ENCODE data around the gene CWC22. TPM values are rescaled to one million over a fixed set of nuclear protein-coding genes. Genes with fewer than 3 reads are reported as not detected.
"Not testable (repeated sequence)": the region's sequence is repeated elsewhere in the genome, so short reads cannot be mapped to it uniquely, and the experiment has no call there.

Gene CWC22
- total RNA-seq, 2 donors from 2014 or later = 28.0 to 33.4 TPM

DNA sequence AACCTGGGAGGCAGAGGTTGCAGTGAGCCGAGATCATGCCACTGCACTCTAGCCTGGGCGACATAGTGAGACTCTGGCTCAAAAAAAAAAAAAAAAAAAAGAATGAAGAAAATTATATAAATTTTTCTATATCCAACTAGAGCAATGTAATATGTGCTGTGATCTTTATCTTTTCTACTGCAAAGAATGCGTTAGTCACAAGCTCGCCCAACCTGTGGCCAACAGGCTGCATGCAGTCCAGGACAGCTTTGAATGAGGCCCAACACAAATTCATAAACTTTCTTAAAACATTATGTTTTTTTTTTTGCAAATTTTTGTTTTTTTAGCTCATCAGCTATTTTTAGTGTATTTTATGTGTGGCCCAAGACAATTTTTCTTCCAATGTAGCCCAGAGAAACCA, 48.8 kb downstream of the CWC22 start:
- not testable (repeated sequence) for DNase-seq; H3K36me3 Mint-ChIP-seq (ENCODE audit: insufficient read depth in 2 of 2); H3K27me3 Mint-ChIP-seq (ENCODE audit: low read depth); H3K9me3 Mint-ChIP-seq; H3K4me1 Mint-ChIP-seq (ENCODE audit: low read depth); H3K27ac Mint-ChIP-seq; ATAC-seq (replicated peaks in 1 of 2); H3K4me3 Mint-ChIP-seq

DNA sequence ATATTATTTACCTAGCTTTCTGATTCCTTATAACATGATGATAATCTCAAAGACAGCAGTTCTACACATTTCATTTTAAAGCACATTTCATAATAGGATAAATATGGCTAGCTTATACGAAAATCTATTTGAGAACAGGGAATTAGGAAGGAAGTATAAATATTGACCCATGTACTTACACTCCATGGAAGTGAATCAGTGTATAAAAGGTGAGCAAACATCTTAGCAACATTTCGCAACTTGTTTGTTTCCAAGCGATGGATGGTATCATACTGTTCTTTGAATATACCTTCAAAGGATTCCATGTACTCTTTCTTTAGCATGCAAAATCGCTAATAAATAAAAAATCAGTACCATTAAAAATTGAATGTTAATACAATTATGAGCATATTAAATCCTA, 53.1 kb downstream of the CWC22 start:
- DNase-seq (no peak), ATAC-seq (replicated peaks in 1 of 2) (no peak)
- Mint-ChIP-seq H3K27me3 (ENCODE audit: low read depth) (no peaks in the 10 kb centered on the region), H3K9me3 (no peaks in the 10 kb centered on the region), H3K4me1 (ENCODE audit: low read depth) (no peaks in the 10 kb centered on the region), H3K4me3 (no peak overlapping the region), H3K27ac (no peak overlapping the region), H3K36me3 (ENCODE audit: insufficient read depth in 2 of 2) (peaks cover 5 to 17% of the 10 kb centered on the region in 2 donors)

DNA sequence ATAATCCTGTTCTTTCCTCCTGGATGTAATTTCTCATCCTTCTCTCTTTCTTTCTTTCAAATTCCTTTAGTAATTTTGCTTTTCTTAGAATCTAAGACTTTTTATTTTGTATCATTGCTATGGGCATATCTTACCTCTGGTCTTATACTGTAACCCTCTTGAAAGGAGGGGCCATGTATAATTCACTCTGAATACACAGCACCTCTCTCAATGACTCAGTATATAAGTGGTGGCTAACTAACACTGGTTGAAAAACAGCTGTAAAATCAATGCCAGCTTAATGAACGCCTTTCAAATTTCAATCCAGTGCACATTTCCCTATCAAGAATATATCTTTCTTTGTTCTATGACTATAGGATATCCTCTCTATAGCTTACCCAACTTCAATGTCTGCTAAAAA, 53.7 kb downstream of the CWC22 start:
- no peak for DNase-seq
- H3K9me3 Mint-ChIP-seq = no peaks in the 10 kb centered on the region
- peak overlapping the region; percentile 91 for H3K27ac Mint-ChIP-seq
- ATAC-seq (replicated peaks in 1 of 2) = no peak
- peaks cover 6 to 23% of the 10 kb centered on the region in 2 donors for H3K36me3 Mint-ChIP-seq (ENCODE audit: insufficient read depth in 2 of 2)
- H3K4me1 Mint-ChIP-seq (ENCODE audit: low read depth) = no peaks in the 10 kb centered on the region
- no peaks in the 10 kb centered on the region for H3K27me3 Mint-ChIP-seq (ENCODE audit: low read depth)
- no peak overlapping the region for H3K4me3 Mint-ChIP-seq

DNA sequence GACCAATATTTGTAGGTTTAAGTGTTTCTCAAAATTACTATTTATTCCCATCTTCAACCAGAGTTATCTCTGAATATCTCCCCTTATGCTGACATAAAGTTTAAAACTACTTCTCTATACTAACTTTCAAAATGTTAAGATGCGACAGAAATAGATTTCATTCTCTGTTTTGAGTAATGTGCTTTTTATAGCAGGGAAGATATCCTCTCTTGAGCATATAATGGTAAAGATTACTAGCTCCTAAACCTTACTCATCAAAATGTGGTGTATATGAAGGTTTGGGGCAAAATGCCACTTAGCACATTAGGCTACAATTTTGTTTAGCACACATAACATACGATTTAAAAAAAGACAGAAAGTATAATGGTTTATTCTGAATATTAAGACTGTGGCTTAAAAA, 54.4 kb downstream of the CWC22 start:
- Mint-ChIP-seq H3K4me1 (ENCODE audit: low read depth) (no peaks in the 10 kb centered on the region), H3K9me3 (no peaks in the 10 kb centered on the region), H3K36me3 (ENCODE audit: insufficient read depth in 2 of 2) (peaks cover 6 to 21% of the 10 kb centered on the region in 2 donors), H3K4me3 (no peak overlapping the region), H3K27ac (no peak overlapping the region), H3K27me3 (ENCODE audit: low read depth) (no peaks in the 10 kb centered on the region)
- DNase-seq = no peak
- ATAC-seq (replicated peaks in 1 of 2) = no peak

DNA sequence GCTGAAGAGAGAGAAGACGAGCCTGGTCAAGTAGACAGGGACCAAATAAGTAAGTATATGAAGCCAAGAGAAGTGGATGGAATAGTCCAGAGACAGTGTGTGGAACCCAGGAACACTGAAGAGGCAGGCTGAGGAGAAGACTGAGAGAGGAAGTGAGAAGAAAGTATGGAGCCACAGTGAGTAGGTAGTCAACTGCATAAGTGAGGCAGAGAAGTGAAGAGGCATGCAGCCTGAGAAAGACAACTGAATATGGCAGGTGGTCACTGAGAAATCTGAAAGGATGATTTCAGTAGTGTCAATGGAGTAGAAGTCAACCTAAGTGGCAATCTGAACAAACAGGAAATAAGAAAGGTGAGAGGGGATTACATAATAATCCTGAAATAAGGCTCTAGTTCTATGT, 55.4 kb downstream of the CWC22 start:
- Mint-ChIP-seq H3K27ac (no peak overlapping the region), H3K27me3 (ENCODE audit: low read depth) (no peaks in the 10 kb centered on the region), H3K9me3 (no peaks in the 10 kb centered on the region), H3K36me3 (ENCODE audit: insufficient read depth in 2 of 2) (peaks cover 6 to 21% of the 10 kb centered on the region in 2 donors), H3K4me3 (no peak overlapping the region), H3K4me1 (ENCODE audit: low read depth) (no peaks in the 10 kb centered on the region)
- ATAC-seq (replicated peaks in 1 of 2) = no peak
- DNase-seq = no peak

DNA sequence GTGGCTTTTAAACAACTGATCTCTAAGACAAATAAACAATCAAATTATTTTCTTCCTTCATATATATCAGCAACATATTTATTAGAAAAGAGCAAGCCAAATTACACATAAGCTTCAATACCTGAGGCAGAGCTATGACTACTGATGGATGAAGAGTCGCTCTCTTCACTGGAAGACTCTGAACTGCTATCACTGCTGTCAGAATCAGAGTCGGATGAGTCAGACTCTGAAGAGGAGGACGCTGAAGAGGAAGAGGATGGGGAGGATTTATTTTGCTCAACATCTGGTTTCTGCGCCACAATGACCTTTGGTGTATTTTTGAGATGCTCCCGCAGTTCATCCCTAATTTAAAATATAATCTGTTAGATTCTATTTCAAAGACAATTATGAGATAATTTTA, 56.7 kb downstream of the CWC22 start:
- no peak overlapping the region for H3K27ac Mint-ChIP-seq
- H3K9me3 Mint-ChIP-seq = no peaks in the 10 kb centered on the region
- H3K4me1 Mint-ChIP-seq (ENCODE audit: low read depth) = no peaks in the 10 kb centered on the region
- DNase-seq (no peak), ATAC-seq (replicated peaks in 1 of 2) (no peak)
- no peak overlapping the region for H3K4me3 Mint-ChIP-seq
- H3K36me3 Mint-ChIP-seq (ENCODE audit: insufficient read depth in 2 of 2) = peaks cover 8 to 23% of the 10 kb centered on the region in 2 donors
- H3K27me3 Mint-ChIP-seq (ENCODE audit: low read depth) = no peaks in the 10 kb centered on the region

DNA sequence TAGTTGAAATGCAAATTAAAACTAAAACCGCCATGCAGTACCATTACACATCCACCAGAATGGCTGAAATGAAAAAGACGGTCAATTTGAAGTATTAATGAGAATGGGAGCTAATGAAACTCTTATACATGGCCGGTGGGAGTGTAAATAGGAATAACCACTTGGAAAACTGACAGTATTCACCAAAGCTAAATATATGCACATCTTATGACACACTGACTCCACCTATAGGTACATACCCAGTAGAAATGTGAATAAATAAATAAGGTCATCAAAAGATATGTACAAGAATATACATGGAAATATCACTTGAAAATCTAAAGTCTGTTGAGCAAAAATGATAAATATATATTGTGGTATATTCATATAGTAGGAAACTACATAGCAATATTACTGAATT, 57.7 kb downstream of the CWC22 start:
- Mint-ChIP-seq H3K4me1 (ENCODE audit: low read depth) (no peaks in the 10 kb centered on the region), H3K9me3 (no peaks in the 10 kb centered on the region), H3K36me3 (ENCODE audit: insufficient read depth in 2 of 2) (peaks cover 12 to 25% of the 10 kb centered on the region in 2 donors), H3K27ac (no peak overlapping the region), H3K27me3 (ENCODE audit: low read depth) (no peaks in the 10 kb centered on the region), H3K4me3 (no peak overlapping the region)
- no peak for ATAC-seq (replicated peaks in 1 of 2)
- no peak for DNase-seq

DNA sequence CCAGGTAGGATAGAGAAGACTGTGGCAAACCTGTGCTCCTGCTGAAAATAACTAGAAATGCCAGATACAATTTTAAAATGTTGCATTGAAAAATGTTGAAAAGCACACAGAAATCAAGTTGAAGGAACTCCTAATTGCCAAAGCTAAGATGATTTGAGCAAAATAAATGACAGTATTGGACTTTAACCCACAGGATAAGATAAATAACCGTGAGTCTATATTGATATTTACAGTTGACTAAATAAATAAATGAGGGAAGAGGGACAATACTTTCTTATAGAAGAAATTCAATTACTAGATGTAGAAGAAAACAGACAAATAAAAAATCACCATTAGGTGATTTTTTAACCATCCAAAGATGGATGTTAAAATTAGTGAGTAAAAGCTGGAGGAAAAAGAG, 59.0 kb downstream of the CWC22 start:
- no peaks in the 10 kb centered on the region for H3K27me3 Mint-ChIP-seq (ENCODE audit: low read depth)
- ATAC-seq (replicated peaks in 1 of 2) (no peak), DNase-seq (no peak)
- H3K27ac Mint-ChIP-seq = peak overlapping the region; percentile 67
- H3K4me3 Mint-ChIP-seq = no peak overlapping the region
- H3K4me1 Mint-ChIP-seq (ENCODE audit: low read depth) = no peaks in the 10 kb centered on the region
- H3K36me3 Mint-ChIP-seq (ENCODE audit: insufficient read depth in 2 of 2) = peaks cover 12 to 24% of the 10 kb centered on the region in 2 donors
- H3K9me3 Mint-ChIP-seq = no peaks in the 10 kb centered on the region

DNA sequence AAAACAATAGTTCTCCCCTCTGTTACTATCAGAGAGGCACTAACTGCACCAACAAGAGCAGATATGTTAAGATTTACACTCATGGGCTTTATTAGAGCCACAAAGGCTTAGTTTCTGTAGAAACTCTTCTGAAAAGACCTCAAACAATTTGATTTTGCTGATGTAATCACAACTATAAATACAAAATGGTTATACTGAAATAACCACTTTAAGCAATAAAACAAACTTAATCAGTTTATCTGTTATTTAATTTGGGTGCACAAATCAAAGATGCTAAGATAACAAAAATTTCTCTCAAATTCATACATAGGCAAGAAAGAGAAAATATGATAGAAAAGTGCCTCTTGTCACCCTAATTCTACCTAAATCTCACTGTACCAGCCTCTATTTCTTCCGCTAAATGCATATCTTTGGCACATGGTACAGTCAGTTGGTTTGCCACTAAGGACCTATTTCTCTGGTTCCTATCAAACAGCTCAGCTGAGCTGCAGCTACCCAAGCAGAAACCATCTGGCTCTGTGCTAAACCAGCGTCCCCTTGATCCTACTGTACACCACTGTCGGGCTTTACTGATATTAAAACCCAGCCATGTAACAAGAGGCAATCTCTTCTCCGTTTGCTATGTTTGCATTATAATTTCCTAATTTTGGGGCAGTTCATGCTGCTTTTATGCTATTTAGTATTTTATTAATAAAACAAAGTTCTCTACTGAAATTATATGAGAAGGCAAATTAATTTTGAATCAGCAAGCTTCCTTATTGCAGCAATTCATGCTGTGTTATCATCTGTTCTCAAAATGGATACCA, 60.1 kb downstream of the CWC22 start:
- Mint-ChIP-seq H3K9me3 (no peaks in the 10 kb centered on the region), H3K36me3 (ENCODE audit: insufficient read depth in 2 of 2) (peaks cover 12 to 24% of the 10 kb centered on the region in 2 donors), H3K4me3 (no peak overlapping the region), H3K4me1 (ENCODE audit: low read depth) (no peaks in the 10 kb centered on the region), H3K27ac (no peak overlapping the region), H3K27me3 (ENCODE audit: low read depth) (no peaks in the 10 kb centered on the region)
- ATAC-seq (replicated peaks in 1 of 2) = no peak
- DNase-seq = no peak

DNA sequence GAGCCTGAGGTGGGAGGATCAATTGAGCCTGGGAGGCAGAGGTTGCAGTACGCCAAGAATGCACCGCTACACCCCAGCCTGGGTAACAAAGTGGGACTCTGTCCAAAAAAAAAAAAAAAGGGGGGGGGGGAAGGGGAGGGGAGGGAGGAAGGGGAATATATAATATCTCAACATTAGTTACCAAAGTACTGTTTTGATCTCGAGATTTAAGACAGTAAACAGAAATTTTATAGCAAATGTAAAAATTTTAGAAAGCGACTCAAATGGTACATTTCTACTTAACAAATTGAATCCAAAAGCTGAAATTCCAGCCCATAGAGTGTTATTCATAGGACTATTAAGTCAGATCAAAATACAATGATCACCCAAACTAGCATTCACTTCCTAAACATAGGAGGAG, 60.8 kb downstream of the CWC22 start:
- H3K27ac Mint-ChIP-seq = no peak overlapping the region
- H3K9me3 Mint-ChIP-seq = no peaks in the 10 kb centered on the region

DNA sequence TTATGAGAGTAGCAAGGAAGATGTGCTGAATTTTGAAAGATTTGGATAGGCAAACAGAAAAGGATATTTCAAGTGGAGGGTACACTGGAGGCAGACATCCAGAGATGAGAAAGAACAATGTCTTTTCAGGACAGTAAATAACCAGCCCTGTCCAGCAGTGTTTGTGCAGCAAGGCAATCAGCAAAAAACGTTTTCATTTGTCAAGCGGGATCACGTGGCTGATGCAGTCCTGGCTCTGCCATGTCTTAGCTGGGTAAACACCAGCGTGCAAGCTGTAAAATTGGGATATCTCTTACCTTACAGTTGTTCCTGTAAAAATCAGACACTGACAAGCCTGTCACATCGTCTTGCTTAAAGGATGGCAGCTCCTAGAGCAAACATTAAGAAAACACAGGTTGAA, 67.8 kb downstream of the CWC22 start:
- Mint-ChIP-seq H3K4me3 (no peak overlapping the region), H3K36me3 (ENCODE audit: insufficient read depth in 2 of 2) (peaks cover 0 to 1% of the 10 kb centered on the region in 2 donors), H3K27me3 (ENCODE audit: low read depth) (no peaks in the 10 kb centered on the region), H3K4me1 (ENCODE audit: low read depth) (no peaks in the 10 kb centered on the region), H3K27ac (no peak overlapping the region), H3K9me3 (no peaks in the 10 kb centered on the region)
- DNase-seq (no peak), ATAC-seq (replicated peaks in 1 of 2) (no peak)

More for the DNA sequence above, 60.8 kb downstream of the CWC22 start:
- H3K4me1 Mint-ChIP-seq (ENCODE audit: low read depth) = no peaks in the 10 kb centered on the region
- no peak overlapping the region for H3K4me3 Mint-ChIP-seq
- H3K27me3 Mint-ChIP-seq (ENCODE audit: low read depth) = no peaks in the 10 kb centered on the region
- ATAC-seq (replicated peaks in 1 of 2) (no peak), DNase-seq (no peak)
- peaks cover 7 to 19% of the 10 kb centered on the region in 2 donors for H3K36me3 Mint-ChIP-seq (ENCODE audit: insufficient read depth in 2 of 2)

DNA sequence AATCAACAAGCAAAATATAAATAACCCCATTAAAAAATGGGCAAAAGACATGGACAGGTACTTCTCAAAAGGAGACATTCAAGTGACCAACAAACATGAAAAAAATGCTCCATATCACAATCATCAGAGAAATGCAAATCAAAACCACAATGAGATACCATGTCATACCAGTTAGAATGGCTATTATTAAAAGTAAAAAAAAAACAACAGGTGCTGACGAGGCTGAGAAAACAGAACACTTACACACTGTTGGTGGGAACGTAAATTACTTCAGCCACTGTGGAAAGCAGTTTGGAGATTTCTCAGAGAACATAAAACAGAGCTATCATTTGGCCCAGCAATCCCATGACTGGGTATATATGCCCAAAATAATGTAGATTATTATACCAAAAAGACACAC, 69.1 kb downstream of the CWC22 start:
- no peak overlapping the region for H3K27ac Mint-ChIP-seq
- ATAC-seq (replicated peaks in 1 of 2) (no peak), DNase-seq (no peak)
- no peaks in the 10 kb centered on the region for H3K27me3 Mint-ChIP-seq (ENCODE audit: low read depth)
- H3K9me3 Mint-ChIP-seq = no peaks in the 10 kb centered on the region
- peaks cover 0 to 7% of the 10 kb centered on the region in 2 donors for H3K36me3 Mint-ChIP-seq (ENCODE audit: insufficient read depth in 2 of 2)
- H3K4me3 Mint-ChIP-seq = no peak overlapping the region
- no peaks in the 10 kb centered on the region for H3K4me1 Mint-ChIP-seq (ENCODE audit: low read depth)

DNA sequence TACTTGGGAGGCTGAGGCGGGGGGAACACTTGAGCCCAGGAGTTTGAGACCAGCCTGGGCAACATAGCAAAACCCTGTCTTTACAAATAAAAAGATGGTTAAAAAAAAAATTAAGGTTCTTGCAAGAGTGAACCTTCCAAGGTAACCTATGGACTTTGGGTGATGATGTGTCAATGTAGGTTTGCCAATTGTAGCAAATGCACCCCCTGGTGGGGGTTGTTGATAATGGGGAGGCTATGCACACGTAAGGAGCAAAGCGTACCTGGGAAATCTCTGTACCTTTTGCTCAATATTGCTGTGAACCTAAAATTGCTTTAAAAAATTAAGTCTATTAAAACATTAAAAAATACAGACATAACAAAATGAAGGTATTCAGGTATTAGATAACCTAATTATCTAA, 70.4 kb downstream of the CWC22 start:
- Mint-ChIP-seq H3K36me3 (ENCODE audit: insufficient read depth in 2 of 2) (peaks cover 0 to 7% of the 10 kb centered on the region in 2 donors), H3K4me3 (no peak overlapping the region), H3K27me3 (ENCODE audit: low read depth) (no peaks in the 10 kb centered on the region), H3K9me3 (peaks cover 0 to under 1% of the 10 kb centered on the region in 2 donors), H3K4me1 (ENCODE audit: low read depth) (no peaks in the 10 kb centered on the region), H3K27ac (no peak overlapping the region)
- peak; percentile 34 to 37 for DNase-seq
- peak in 1 of 2 donors; percentile 33 for ATAC-seq (replicated peaks in 1 of 2)

DNA sequence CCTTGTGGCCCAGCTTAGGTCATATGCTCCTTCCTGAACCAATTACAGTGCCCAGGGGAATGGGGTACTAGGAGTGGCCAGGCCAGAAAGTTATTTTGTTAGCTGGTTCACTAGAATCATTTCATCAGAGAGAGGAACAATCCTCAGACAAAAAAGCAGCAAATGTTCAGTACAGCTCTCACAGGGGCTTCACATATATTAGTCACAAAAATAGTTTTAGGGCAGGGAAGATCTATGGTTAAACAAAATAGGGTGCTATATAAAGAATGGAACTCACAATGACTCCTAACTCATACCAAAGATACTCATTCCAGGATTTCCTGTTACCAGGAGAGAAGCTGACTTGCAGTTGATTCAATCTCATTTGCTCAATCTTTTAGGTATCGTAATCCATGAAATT, 71.0 kb downstream of the CWC22 start:
- no peaks in the 10 kb centered on the region for H3K27me3 Mint-ChIP-seq (ENCODE audit: low read depth)
- peaks cover 0 to 9% of the 10 kb centered on the region in 2 donors for H3K36me3 Mint-ChIP-seq (ENCODE audit: insufficient read depth in 2 of 2)
- H3K9me3 Mint-ChIP-seq = peaks cover 0 to 2% of the 10 kb centered on the region in 2 donors
- no peak overlapping the region for H3K27ac Mint-ChIP-seq
- DNase-seq (no peak), ATAC-seq (replicated peaks in 1 of 2) (no peak)
- no peak overlapping the region for H3K4me3 Mint-ChIP-seq
- H3K4me1 Mint-ChIP-seq (ENCODE audit: low read depth) = no peaks in the 10 kb centered on the region

All from activated T-cell treated with anti-CD3 and anti-CD28 coated beads, Interleukin-2, amount 50 U/mL, for 72 hours (primary cell).